Caki2 (cell line): ENCODE results near the gene PCDHGB3. TPM values are rescaled to one million over a fixed set of nuclear protein-coding genes. Genes with fewer than 3 reads are reported as not detected.
"Not testable (repeated sequence)": the region's sequence is repeated elsewhere in the genome, so short reads cannot be mapped to it uniquely, and the experiment has no call there.

Experiments
- DNase-seq: peaks from one replicate; pipeline ENCODE4 v3.0.0-alpha.2; 2015; ENCODE audit warnings: low read depth
- in situ Hi-C: cut with HindIII; loops from 2 replicates; pipeline ENCODE4 v1.10.0; 2016; ENCODE audit warnings: low sequenced_read_pairs, low pct_unique_long_range_greater_than_20kb, mixed read lengths
- total RNA-seq: library from RNA; depleted of rRNA; stranded (reverse); fragments of >200 nt; shearing (Covaris generic); gene quantifications from 2 replicates; pipeline ENCODE4 v1.2.3, GENCODE V29; 2014; ENCODE audit warnings: low replicate concordance; rRNA removed

PCDHGB3 gene
- total RNA-seq, 1 experiment from 2014 or later: not detected

GRCh38 chr5:141411575-141411974 is 41.5 kb downstream of the PCDHGB3 start:
- in situ Hi-C loops: no loop called here
- no peak for DNase-seq

DNA sequence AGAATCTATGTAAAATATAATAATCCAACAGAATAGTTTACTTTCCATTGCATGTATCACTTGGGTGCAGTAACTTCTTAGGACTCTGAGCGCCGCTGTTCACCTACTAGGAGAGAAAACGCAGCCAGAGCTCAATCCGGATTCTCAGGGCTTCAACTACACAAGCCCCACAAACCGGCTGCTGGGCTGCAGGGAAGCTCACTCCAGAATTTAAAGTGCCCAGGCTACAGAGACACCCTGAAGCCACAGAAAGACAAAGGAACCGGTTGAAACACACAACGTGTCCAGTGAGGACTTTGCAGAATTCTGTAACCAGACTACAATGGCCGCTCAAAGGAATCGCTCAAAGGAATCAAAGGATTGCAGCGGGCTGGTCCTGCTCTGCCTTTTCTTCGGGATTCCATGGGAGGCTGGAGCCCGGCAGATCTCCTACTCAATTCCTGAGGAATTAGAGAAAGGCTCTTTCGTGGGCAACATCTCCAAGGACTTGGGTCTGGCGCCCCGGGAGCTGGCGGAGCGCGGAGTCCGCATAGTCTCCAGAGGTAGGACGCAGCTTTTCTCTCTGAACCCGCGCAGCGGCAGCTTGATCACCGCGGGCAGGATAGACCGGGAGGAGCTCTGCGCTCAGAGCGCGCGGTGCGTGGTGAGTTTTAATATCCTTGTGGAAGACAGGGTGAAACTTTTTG is 43.0 kb downstream of the PCDHGB3 start, which contains the start of gene PCDHGA10:
PCDHGA10 (plus strand) TSS at position 134 of the 686 bp plus-strand sequence; CDS start at position 323, 189 bp downstream.
- no peak for DNase-seq
- in situ Hi-C loops: no loop called here

- in situ Hi-C loops: no loop called here
- DNase-seq: no peak
These were observed 43.6 kb downstream of the PCDHGB3 start for GRCh38 chr5:141413540-141414069.

- DNase-seq, in situ Hi-C loops: not testable (repeated sequence)
These were observed 44.7 kb downstream of the PCDHGB3 start for GRCh38 chr5:141414548-141415274.

DNA sequence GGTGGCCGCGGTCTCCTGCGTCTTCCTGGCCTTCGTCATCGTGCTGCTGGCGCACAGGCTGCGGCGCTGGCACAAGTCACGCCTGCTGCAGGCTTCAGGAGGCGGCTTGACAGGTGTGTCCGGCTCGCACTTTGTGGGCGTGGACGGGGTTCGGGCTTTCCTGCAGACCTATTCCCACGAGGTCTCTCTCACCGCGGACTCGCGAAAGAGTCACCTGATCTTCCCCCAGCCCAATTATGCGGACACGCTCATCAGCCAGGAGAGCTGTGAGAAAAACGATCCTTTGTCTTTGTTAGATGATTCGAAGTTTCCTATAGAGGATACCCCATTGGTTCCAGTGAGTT is 45.2 kb downstream of the PCDHGB3 start:
- DNase-seq, in situ Hi-C loops: not testable (repeated sequence)

- in situ Hi-C loops: not testable (repeated sequence)
These were observed 47.6 kb downstream of the PCDHGB3 start, which contains the start of gene PCDHGB7 for GRCh38 chr5:141417494-141418172. PCDHGB7 (plus strand) TSS chr5:141417677; CDS start chr5:141417860, 183 bp downstream.

GRCh38 chr5:141419074-141419880 is 49.2 kb downstream of the PCDHGB3 start:
- DNase-seq: no peak
- in situ Hi-C loops: no loop called here

More at GRCh38 chr5:141417494-141418172, 47.6 kb downstream of the PCDHGB3 start, which contains the start of gene PCDHGB7:
- peak; percentile 70 for DNase-seq

GRCh38 chr5:141420855-141421488 is 50.9 kb downstream of the PCDHGB3 start, which contains the start of gene PCDHGA11:
PCDHGA11 (plus strand) TSS chr5:141421051; CDS start chr5:141421228, 177 bp downstream.
- no peak for DNase-seq
- in situ Hi-C loops: no loop called here

- DNase-seq: no peak
- in situ Hi-C loops: no loop called here
These were observed 51.4 kb downstream of the PCDHGB3 start for GRCh38 chr5:141421489-141421855.

Other genes with a start within 250 kb of the PCDHGB3 start
- gene PCDHB4, start 248.4 kb upstream of the PCDHGB3 start, total RNA-seq: not detected in 2 replicates
- 13.9 and 17.1 TPM in 2 replicates for gene PCDHB5, start 235.0 kb upstream of the PCDHGB3 start, total RNA-seq
- not detected in 2 replicates for gene PCDHB6, start 220.2 kb upstream of the PCDHGB3 start, total RNA-seq
- gene PCDHB7, start 197.6 kb upstream of the PCDHGB3 start, total RNA-seq: 0.90 and 1.2 TPM in 2 replicates
- gene PCDHB8, start 192.5 kb upstream of the PCDHGB3 start, total RNA-seq: not detected in 2 replicates
- gene PCDHB16, start 187.9 kb upstream of the PCDHGB3 start, total RNA-seq: 3.1 and 4.1 TPM in 2 replicates
- gene PCDHB9, start 183.1 kb upstream of the PCDHGB3 start, total RNA-seq: 1.1 and 1.6 TPM in 2 replicates
- 0.41 and 1.2 TPM in 2 replicates for gene PCDHB10, start 177.9 kb upstream of the PCDHGB3 start, total RNA-seq
- gene PCDHB11, start 170.6 kb upstream of the PCDHGB3 start, total RNA-seq: 0.61 TPM in 1 of 2 replicates, not detected in the other
- 0.35 TPM in 1 of 2 replicates, not detected in the other for gene PCDHB12, start 161.5 kb upstream of the PCDHGB3 start, total RNA-seq
- 0.44 and 0.93 TPM in 2 replicates for gene PCDHB13, start 156.3 kb upstream of the PCDHGB3 start, total RNA-seq
- 0.29 and 7.7 TPM in 2 replicates for gene PCDHB14, start 146.9 kb upstream of the PCDHGB3 start, total RNA-seq
- not detected in 2 replicates for gene PCDHB15, start 124.8 kb upstream of the PCDHGB3 start, total RNA-seq
- gene SLC25A2, start 66.2 kb upstream of the PCDHGB3 start, total RNA-seq: not detected in 2 replicates
- gene TAF7, start 49.5 kb upstream of the PCDHGB3 start, total RNA-seq: 103 and 109 TPM in 2 replicates
- gene PCDHGA1, start 39.7 kb upstream of the PCDHGB3 start, total RNA-seq: 0.07 TPM in 1 of 2 replicates, not detected in the other
- gene PCDHGA2, start 31.5 kb upstream of the PCDHGB3 start, total RNA-seq: not detected in 2 replicates
- not detected in 2 replicates for gene PCDHGA3, start 26.4 kb upstream of the PCDHGB3 start, total RNA-seq
- 0.06 TPM in 1 of 2 replicates, not detected in the other for gene PCDHGB1, start 20.1 kb upstream of the PCDHGB3 start, total RNA-seq
- not detected in 2 replicates for gene PCDHGA4, start 15.2 kb upstream of the PCDHGB3 start, total RNA-seq
- 0.34 TPM in 1 of 2 replicates, not detected in the other for gene PCDHGB2, start 10.2 kb upstream of the PCDHGB3 start, total RNA-seq
- gene PCDHGA5, start 6.1 kb upstream of the PCDHGB3 start, total RNA-seq: 0.24 TPM in 1 of 2 replicates, not detected in the other
- gene PCDHGA6, start 3.6 kb downstream of the PCDHGB3 start, total RNA-seq: 1.6 TPM in 1 of 2 replicates, not detected in the other
- not detected in 2 replicates for gene PCDHGA7, start 12.5 kb downstream of the PCDHGB3 start, total RNA-seq
- gene PCDHGB4, start 17.5 kb downstream of the PCDHGB3 start, total RNA-seq: not detected in 2 replicates
- gene PCDHGA8, start 22.4 kb downstream of the PCDHGB3 start, total RNA-seq: not detected in 2 replicates
- gene PCDHGB5, start 27.7 kb downstream of the PCDHGB3 start, total RNA-seq: not detected in 2 replicates
- not detected in 2 replicates for gene PCDHGA9, start 32.5 kb downstream of the PCDHGB3 start, total RNA-seq
- gene PCDHGB6, start 37.8 kb downstream of the PCDHGB3 start, total RNA-seq: 0.75 and 1.3 TPM in 2 replicates
- gene PCDHGA10, start 42.7 kb downstream of the PCDHGB3 start, total RNA-seq: 0.14 TPM in 1 of 2 replicates, not detected in the other
- 0.03 and 0.64 TPM in 2 replicates for gene PCDHGB7, start 47.4 kb downstream of the PCDHGB3 start, total RNA-seq
- not detected in 2 replicates for gene PCDHGA11, start 50.8 kb downstream of the PCDHGB3 start, total RNA-seq
- gene PCDHGA12, start 60.3 kb downstream of the PCDHGB3 start, total RNA-seq: not detected in 2 replicates
- gene PCDHGC3, start 105.7 kb downstream of the PCDHGB3 start, total RNA-seq: 15.4 and 27.2 TPM in 2 replicates
- not detected in 2 replicates for gene PCDHGC4, start 114.8 kb downstream of the PCDHGB3 start, total RNA-seq
- gene PCDHGC5, start 118.8 kb downstream of the PCDHGB3 start, total RNA-seq: not detected in 2 replicates
- 17.0 and 43.6 TPM in 2 replicates for gene DIAPH1, start 248.8 kb downstream of the PCDHGB3 start, total RNA-seq